ENCODE results near the gene FGD2.

FGD2 gene

GRCh38 chr6:37005061-37005810 lies at the start of gene FGD2:
FGD2 (plus strand) TSS chr6:37005655; CDS start chr6:37005818, 163 bp downstream.
- no peak for DNase-seq

- no peak for DNase-seq
These were observed 49.6 kb upstream of the FGD2 start for GRCh38 chr6:36955671-36956445.

GRCh38 chr6:36956446-36956820 lies 49.0 kb upstream of the FGD2 start:
- DNase-seq: no peak

- DNase-seq: no peak
These were observed 47.6 kb upstream of the FGD2 start for GRCh38 chr6:36957773-36958271.

GRCh38 chr6:36958775-36959554 lies 46.5 kb upstream of the FGD2 start:
- DNase-seq: no peak

GRCh38 chr6:36959555-36960250 lies 45.8 kb upstream of the FGD2 start:
- DNase-seq: no peak

- DNase-seq: no peak
These were observed 43.7 kb upstream of the FGD2 start for GRCh38 chr6:36961441-36962435.

- DNase-seq: no peak
These were observed 42.6 kb upstream of the FGD2 start for GRCh38 chr6:36962874-36963273.

- DNase-seq: peak; percentile 71
These were observed 41.8 kb upstream of the FGD2 start for GRCh38 chr6:36963451-36964290.

- no peak for DNase-seq
These were observed 41.1 kb upstream of the FGD2 start for GRCh38 chr6:36964349-36964748.

- no peak for DNase-seq
These were observed 40.5 kb upstream of the FGD2 start for GRCh38 chr6:36964908-36965307.

GRCh38 chr6:36967301-36967700 lies 38.2 kb upstream of the FGD2 start:
- no peak for DNase-seq

GRCh38 chr6:36967757-36968156 lies 37.7 kb upstream of the FGD2 start:
- DNase-seq: no peak

- no peak for DNase-seq
These were observed 37.0 kb upstream of the FGD2 start for GRCh38 chr6:36968266-36968977.

- DNase-seq: no peak
These were observed 36.2 kb upstream of the FGD2 start for GRCh38 chr6:36969240-36969691.

GRCh38 chr6:36969988-36970891 lies 35.2 kb upstream of the FGD2 start:
- no peak for DNase-seq

GRCh38 chr6:36970892-36971842 lies 34.3 kb upstream of the FGD2 start:
- no peak for DNase-seq
